Astrocyte of the spinal cord (primary cell): ENCODE data around the gene CAMK2N2.
A peak's percentile ranks its signal among the peaks of the same experiment; 100 is the strongest.

Source experiments
- DNase-seq: peaks from one replicate; pipeline ENCODE4 v3.0.0; 2011; ENCODE audit warnings: low read depth, low spot score
- H3K4me3 ChIP-seq: 2 replicates; pipeline ENCODE4 v1.5.1; 2011; ENCODE audit warnings: low read depth, mild to moderate bottlenecking, low read length, moderate library complexity
- CTCF ChIP-seq: IDR thresholded peaks from 2 replicates; pipeline ENCODE4 v1.5.1; 2012; ENCODE audit warnings: low read depth, mild to moderate bottlenecking, low read length, inconsistent platforms
- in situ Hi-C: cut with HindIII; loops from 2 replicates; pipeline ENCODE4 v1.10.0; 2017; ENCODE audit warnings: low sequenced_read_pairs

The CAMK2N2 gene

DNA sequence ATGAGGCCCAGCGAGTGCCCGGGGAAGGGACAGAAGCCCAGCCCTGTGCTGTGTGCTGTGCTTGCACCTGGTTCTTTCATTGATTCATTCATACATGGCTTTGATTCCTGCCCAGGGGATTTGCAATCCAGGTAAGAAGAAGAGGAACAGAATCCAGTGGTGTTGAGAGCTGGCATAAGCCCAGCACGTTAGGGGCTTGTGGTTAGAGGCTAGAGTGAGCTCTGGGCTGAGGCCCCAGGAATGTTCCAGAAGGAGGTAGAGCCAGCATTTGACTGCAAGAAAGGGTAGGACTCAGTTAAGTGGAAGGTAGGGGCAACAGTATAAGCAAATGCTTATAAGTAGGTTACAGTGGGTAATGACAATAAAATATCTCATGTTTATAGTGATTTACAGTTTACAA, 29.7 kb downstream of the CAMK2N2 start:
- in situ Hi-C loops: no loop called here
- TF ChIP-seq CTCF: no peak
- no peak overlapping the region for H3K4me3 ChIP-seq
- peak; percentile 3 for DNase-seq

- in situ Hi-C loops: no loop called here
- no peak for TF ChIP-seq CTCF
- no peak overlapping the region for H3K4me3 ChIP-seq
- no peak for DNase-seq
Measured at GRCh38 chr3:184230603-184231528, 30.5 kb downstream of the CAMK2N2 start.

DNA sequence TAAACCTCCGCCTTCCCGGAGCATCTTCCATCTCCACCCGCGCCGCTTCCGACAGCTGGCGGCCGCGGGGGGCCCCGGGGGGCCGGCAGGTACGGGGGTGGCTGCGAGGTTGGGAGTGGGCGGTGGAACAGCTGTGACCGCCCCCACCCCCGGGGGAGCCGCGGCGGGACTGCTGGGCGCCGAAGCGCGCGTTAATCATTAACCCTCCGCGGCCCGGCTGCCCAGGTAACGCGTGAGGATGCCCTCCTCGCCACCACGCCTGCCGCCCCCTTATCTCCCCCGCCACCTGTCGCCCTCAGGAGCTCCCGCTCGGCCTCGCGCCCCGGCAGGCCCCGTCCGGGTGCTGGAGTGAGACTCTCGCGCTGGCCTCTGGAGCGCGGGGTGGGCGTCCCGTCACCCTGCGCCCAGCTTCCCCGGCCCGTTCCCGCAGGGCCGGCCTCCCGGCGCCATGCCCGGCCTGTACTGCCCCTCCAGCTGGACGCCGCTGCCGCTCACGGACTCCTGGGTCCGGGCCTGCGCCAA, 31.2 kb downstream of the CAMK2N2 start:
- TF ChIP-seq CTCF: no peak
- in situ Hi-C loops: no loop called here
- no peak for DNase-seq
- no peak overlapping the region for H3K4me3 ChIP-seq

DNA sequence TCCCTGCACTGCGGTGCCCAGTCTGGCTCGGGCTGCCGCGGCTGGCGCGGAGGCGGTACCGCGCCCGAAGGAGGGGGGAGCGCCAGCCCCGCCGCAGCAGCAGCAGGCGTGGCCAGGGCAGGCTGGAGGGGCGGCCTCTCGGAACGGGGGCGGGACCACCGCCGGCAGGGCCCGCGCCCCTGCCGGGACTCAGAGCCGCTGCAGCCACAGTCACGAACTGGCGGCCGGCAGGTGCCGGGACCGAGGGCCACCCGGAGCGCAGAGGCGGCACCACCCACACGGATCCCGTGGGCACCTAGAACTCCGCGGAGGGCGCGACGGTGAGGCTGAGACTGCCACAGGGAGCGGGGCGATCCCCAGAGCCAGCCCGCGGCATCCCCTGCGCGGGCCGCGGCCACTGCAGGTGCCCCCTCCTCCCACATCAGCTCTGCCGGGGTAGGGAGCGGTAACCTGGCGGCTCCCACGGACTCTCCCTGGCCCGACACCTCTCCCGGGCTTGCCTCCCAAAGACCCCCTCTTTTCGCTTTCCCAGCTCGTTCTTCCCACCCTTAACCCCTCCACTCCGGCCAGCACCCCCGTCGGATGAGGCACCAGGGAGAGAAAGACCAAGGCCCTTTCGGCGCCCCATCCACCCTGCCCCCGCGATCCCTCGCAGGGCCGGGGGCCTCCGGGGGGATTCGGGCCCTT, 31.8 kb downstream of the CAMK2N2 start, which contains the start of gene VWA5B2:
Gene VWA5B2 (plus strand): TSS at position 192 of the 687 bp plus-strand sequence. CDS start 944 bp downstream, outside the sequence.
- DNase-seq: peak; percentile 18
- no peak for TF ChIP-seq CTCF
- H3K4me3 ChIP-seq: peak within 1 kb of the TSS; percentile 12
- in situ Hi-C loops: no loop called here

DNA sequence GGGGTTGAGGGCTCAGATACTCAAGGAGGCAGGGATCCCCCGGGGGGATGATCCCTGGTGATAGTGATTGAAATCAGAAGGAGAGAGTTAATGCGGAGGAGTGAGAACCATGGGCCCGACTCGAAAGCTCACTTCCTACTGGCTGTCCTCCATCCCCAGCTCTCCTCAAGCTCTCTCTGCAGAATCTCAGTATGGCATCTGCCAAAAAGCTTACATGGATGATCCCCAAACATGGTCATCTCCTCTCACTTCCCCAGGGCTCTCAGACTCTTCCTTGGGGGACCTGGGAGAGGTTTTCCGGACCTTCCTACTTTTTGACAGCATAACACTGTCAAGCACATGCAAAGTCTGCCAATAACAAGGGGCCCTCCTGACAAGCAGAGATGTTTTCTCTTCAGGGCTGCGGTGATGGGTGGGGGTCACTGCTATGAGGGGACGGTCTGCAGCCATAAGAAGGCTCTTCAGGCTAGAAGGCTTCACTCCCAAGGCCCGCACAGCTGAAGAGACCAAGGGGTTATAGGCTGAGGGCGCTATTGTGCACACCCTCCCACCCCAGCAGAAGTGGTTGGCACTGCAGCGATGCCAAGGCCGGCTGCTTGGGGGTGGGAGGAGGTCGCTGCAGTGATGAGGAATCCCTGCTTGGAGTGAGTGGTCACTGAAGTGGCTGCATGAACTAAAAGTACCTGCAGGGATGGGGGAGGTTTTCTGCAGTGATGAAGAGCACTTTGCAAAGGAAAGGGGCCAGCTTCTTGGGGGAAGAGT, 32.8 kb downstream of the CAMK2N2 start:
- H3K4me3 ChIP-seq: no peak overlapping the region
- TF ChIP-seq CTCF: no peak
- in situ Hi-C loops: no loop called here
- no peak for DNase-seq

DNA sequence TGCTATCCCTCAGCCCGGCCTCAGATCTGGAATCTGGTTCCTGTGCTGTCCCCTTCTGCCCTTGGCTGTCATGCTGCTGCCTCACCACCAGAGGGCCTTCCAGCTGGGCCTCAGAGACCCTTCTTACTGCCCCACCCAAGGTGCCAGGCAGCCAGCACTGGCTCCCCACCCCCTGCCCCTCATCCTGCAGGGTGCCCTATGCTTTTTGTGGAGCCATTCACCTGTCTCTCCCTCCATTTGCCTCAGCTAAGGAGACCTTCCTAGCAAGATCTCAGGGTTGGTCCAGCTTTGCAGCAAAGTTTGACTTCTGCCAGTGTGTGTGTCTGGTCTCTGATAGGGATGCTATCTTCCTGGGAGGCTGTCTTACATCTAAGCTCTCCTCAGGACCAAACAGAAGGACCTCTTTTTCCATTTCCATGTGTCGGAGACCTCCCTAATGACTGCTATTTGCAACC, 33.8 kb downstream of the CAMK2N2 start:
- in situ Hi-C loops: no loop called here
- no peak overlapping the region for H3K4me3 ChIP-seq
- no peak for DNase-seq
- peak; percentile 88 for TF ChIP-seq CTCF
